Activated CD8-positive, alpha-beta T cell treated with anti-CD3 and anti-CD28 coated beads, Interleukin-2, amount 10 ng/mL, durations not matched to agents 7 days and 5 days (primary cell): ENCODE measurements around the gene RMP24.

Experiments used
- ATAC-seq: fragments of 150-1000 bp; cut with Tn5 transposase; one replicate; pipeline ENCODE4 v1.10.0; 2021; ENCODE audit warnings: moderate library complexity
- CTCF ChIA-PET: fragments of 350-600 bp; sonication (Branson Sonifier 250); formaldehyde crosslinking; loops from one replicate; lab custom pipeline; 2021; ENCODE audit warnings: antibody characterized with exemption; lab: Charles Lee
- POLR2A ChIA-PET: fragments of 350-600 bp; sonication (Branson Sonifier 250); formaldehyde crosslinking; loops from one replicate; lab custom pipeline; 2021; ENCODE audit warnings: antibody characterized with exemption; lab: Charles Lee
- DNase-seq: peaks from one replicate; pipeline ENCODE4 v3.0.0-alpha.2; 2020
- H3K27ac Mint-ChIP-seq: one replicate; pipeline ENCODE4 v1.8.0; 2021; ENCODE audit warnings: mild to moderate bottlenecking, mixed read lengths
- H3K27me3 Mint-ChIP-seq: one replicate; pipeline ENCODE4 v1.8.0; 2021; ENCODE audit warnings: low read depth, mixed read lengths
- H3K36me3 Mint-ChIP-seq: one replicate; pipeline ENCODE4 v1.8.0; 2021; ENCODE audit warnings: low read depth, mixed read lengths
- H3K4me1 Mint-ChIP-seq: one replicate; pipeline ENCODE4 v1.8.0; 2021; ENCODE audit warnings: low read depth, mixed read lengths
- H3K4me3 Mint-ChIP-seq: one replicate; pipeline ENCODE4 v1.8.0; 2021; ENCODE audit warnings: mild to moderate bottlenecking, mixed read lengths
- H3K9me3 Mint-ChIP-seq: one replicate; pipeline ENCODE4 v1.8.0; 2022; ENCODE audit warnings: mixed read lengths; ENCODE audit not compliant: insufficient read depth

RMP24 gene

GRCh38 chr18:35972197-35973000 lies at the start of gene RMP24:
Gene RMP24 (plus strand): TSS chr18:35972679.
- no peaks in the 10 kb centered on the region for H3K9me3 Mint-ChIP-seq
- peaks cover 35% of the 10 kb centered on the region for H3K36me3 Mint-ChIP-seq
- no peaks in the 10 kb centered on the region for H3K27me3 Mint-ChIP-seq
- H3K4me3 Mint-ChIP-seq: peak within 1 kb of the TSS; percentile 95
- ATAC-seq: peak; percentile 92
- peaks cover 53% of the 10 kb centered on the region for H3K4me1 Mint-ChIP-seq
- POLR2A ChIA-PET: interaction anchor here (0.6 to 2.0 kb wide), 9 partner anchors 9 to 628 kb away, joined by 3 to 9 read pairs (median 4); partner anchors contain the start of genes ELP2, INO80C, SLC39A6 and ZNF24
- H3K27ac Mint-ChIP-seq: peak within 1 kb of the TSS; percentile 93
- CTCF ChIA-PET: interaction anchor here (1.2 kb wide), 1 partner anchor 11 kb away, joined by 3 read pairs; no protein-coding TSS in a partner anchor
- peak; percentile 95 for DNase-seq

- H3K27ac Mint-ChIP-seq: no peak overlapping the region
Measured at GRCh38 chr18:35923939-35924684, 48.4 kb upstream of the RMP24 start.

GRCh38 chr18:35926884-35927283 lies 45.6 kb upstream of the RMP24 start:
- Mint-ChIP-seq H3K27ac (no peak overlapping the region), H3K27me3 (peaks cover 10% of the 10 kb centered on the region), H3K4me3 (no peak overlapping the region), H3K9me3 (no peaks in the 10 kb centered on the region), H3K4me1 (no peaks in the 10 kb centered on the region), H3K36me3 (no peaks in the 10 kb centered on the region)
- ATAC-seq: no peak
- POLR2A ChIA-PET: no interaction called here
- DNase-seq: no peak
- CTCF ChIA-PET: no interaction called here

More at GRCh38 chr18:35923939-35924684, 48.4 kb upstream of the RMP24 start:
- H3K27me3 Mint-ChIP-seq: peaks cover 10% of the 10 kb centered on the region
- ATAC-seq (no peak), DNase-seq (no peak)
- H3K36me3 Mint-ChIP-seq: no peaks in the 10 kb centered on the region
- ChIA-PET CTCF (no interaction called here), POLR2A (no interaction called here)
- H3K4me3 Mint-ChIP-seq: no peak overlapping the region
- no peaks in the 10 kb centered on the region for H3K4me1 Mint-ChIP-seq
- no peaks in the 10 kb centered on the region for H3K9me3 Mint-ChIP-seq

GRCh38 chr18:35927430-35927829 lies 45.0 kb upstream of the RMP24 start:
- ChIA-PET POLR2A (interaction anchor here (0.6 kb wide), 1 partner anchor 311 kb away, joined by 3 read pairs; no protein-coding TSS in a partner anchor), CTCF (no interaction called here)
- ATAC-seq (no peak), DNase-seq (no peak)
- H3K4me1 Mint-ChIP-seq: no peaks in the 10 kb centered on the region
- no peak overlapping the region for H3K4me3 Mint-ChIP-seq
- peaks cover 10% of the 10 kb centered on the region for H3K27me3 Mint-ChIP-seq
- no peak overlapping the region for H3K27ac Mint-ChIP-seq
- H3K36me3 Mint-ChIP-seq: no peaks in the 10 kb centered on the region
- H3K9me3 Mint-ChIP-seq: no peaks in the 10 kb centered on the region

GRCh38 chr18:35933982-35934381 lies 38.5 kb upstream of the RMP24 start:
- H3K27ac Mint-ChIP-seq: no peak overlapping the region
- POLR2A ChIA-PET: no interaction called here
- peaks cover 7% of the 10 kb centered on the region for H3K27me3 Mint-ChIP-seq

DNA sequence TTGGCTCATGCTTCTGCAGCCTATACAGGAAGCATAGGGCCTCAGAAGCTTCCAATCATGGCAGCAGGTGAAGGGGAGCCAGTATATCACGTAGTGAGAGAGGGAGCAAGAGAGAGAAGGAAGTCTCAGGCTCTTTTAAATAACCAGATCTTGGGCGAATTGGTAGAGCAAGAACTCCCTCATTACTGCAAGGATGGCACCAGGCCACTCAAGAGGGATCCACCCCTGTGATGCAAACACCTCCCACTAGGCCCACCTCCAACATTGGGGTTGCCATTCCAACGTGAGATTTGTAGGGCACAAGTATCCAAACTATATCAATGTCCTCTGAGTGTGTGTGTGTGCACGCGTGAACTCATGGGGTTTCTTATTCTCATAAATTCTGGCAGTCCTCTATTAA lies 37.6 kb upstream of the RMP24 start:
- CTCF ChIA-PET: no interaction called here
- ATAC-seq (no peak), DNase-seq (no peak)
- no peak overlapping the region for H3K27ac Mint-ChIP-seq
- H3K9me3 Mint-ChIP-seq: no peaks in the 10 kb centered on the region
- H3K4me1 Mint-ChIP-seq: no peaks in the 10 kb centered on the region
- POLR2A ChIA-PET: no interaction called here
- H3K36me3 Mint-ChIP-seq: no peaks in the 10 kb centered on the region
- peaks cover 7% of the 10 kb centered on the region for H3K27me3 Mint-ChIP-seq
- H3K4me3 Mint-ChIP-seq: no peak overlapping the region

More at GRCh38 chr18:35933982-35934381, 38.5 kb upstream of the RMP24 start:
- Mint-ChIP-seq H3K4me3 (no peak overlapping the region), H3K36me3 (no peaks in the 10 kb centered on the region), H3K9me3 (no peaks in the 10 kb centered on the region), H3K4me1 (no peaks in the 10 kb centered on the region)
- ATAC-seq: no peak
- no peak for DNase-seq
- CTCF ChIA-PET: no interaction called here

GRCh38 chr18:35935805-35936204 lies 36.7 kb upstream of the RMP24 start:
- ChIA-PET CTCF (no interaction called here), POLR2A (no interaction called here)
- DNase-seq (no peak), ATAC-seq (no peak)
- H3K9me3 Mint-ChIP-seq: no peaks in the 10 kb centered on the region
- H3K36me3 Mint-ChIP-seq: no peaks in the 10 kb centered on the region
- no peak overlapping the region for H3K4me3 Mint-ChIP-seq
- peaks cover 5% of the 10 kb centered on the region for H3K27me3 Mint-ChIP-seq
- H3K4me1 Mint-ChIP-seq: no peaks in the 10 kb centered on the region
- H3K27ac Mint-ChIP-seq: no peak overlapping the region

GRCh38 chr18:35936951-35937350 lies 35.5 kb upstream of the RMP24 start:
- DNase-seq: no peak
- Mint-ChIP-seq H3K4me1 (no peaks in the 10 kb centered on the region), H3K36me3 (no peaks in the 10 kb centered on the region), H3K4me3 (no peak overlapping the region), H3K27me3 (peaks cover 5% of the 10 kb centered on the region), H3K9me3 (no peaks in the 10 kb centered on the region), H3K27ac (no peak overlapping the region)
- ATAC-seq: no peak
- ChIA-PET CTCF (interaction anchor here (0.9 to 1.3 kb wide), 2 partner anchors 13 to 180 kb away, joined by 4 read pairs; no protein-coding TSS in a partner anchor), POLR2A (no interaction called here)

GRCh38 chr18:35938158-35938557 lies 34.3 kb upstream of the RMP24 start:
- ATAC-seq (no peak), DNase-seq (no peak)
- H3K27me3 Mint-ChIP-seq: peaks cover 5% of the 10 kb centered on the region
- no peak overlapping the region for H3K4me3 Mint-ChIP-seq
- no peaks in the 10 kb centered on the region for H3K9me3 Mint-ChIP-seq
- H3K27ac Mint-ChIP-seq: no peak overlapping the region
- CTCF ChIA-PET: interaction anchor here (1.1 kb wide), 1 partner anchor 20 kb away, joined by 3 read pairs; no protein-coding TSS in a partner anchor
- H3K36me3 Mint-ChIP-seq: no peaks in the 10 kb centered on the region
- POLR2A ChIA-PET: no interaction called here
- H3K4me1 Mint-ChIP-seq: no peaks in the 10 kb centered on the region

DNA sequence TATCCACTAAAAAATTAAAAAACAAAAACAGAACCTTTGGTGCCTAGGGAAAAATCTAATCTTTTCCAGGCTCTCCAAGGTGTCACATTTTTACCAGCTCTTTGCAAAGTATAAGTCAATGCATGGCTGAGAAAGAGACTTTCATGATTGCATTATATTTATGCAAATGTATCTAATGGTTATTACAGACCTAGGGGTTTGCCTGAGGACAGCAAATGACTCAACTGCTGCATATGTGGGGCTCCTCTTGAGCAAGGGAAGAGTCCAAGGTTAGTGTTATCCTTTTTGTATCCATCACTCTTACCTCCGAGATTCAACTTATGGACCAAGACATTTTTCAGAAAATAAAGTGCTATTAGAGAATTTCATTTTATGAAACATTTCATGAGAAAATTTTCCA lies 33.9 kb upstream of the RMP24 start:
- no peaks in the 10 kb centered on the region for H3K9me3 Mint-ChIP-seq
- no peaks in the 10 kb centered on the region for H3K4me1 Mint-ChIP-seq
- ATAC-seq (no peak), DNase-seq (no peak)
- peaks cover 5% of the 10 kb centered on the region for H3K27me3 Mint-ChIP-seq
- no peaks in the 10 kb centered on the region for H3K36me3 Mint-ChIP-seq
- ChIA-PET CTCF (interaction anchor here (1.1 kb wide), 1 partner anchor 20 kb away, joined by 3 read pairs; no protein-coding TSS in a partner anchor), POLR2A (no interaction called here)
- H3K4me3 Mint-ChIP-seq: no peak overlapping the region
- no peak overlapping the region for H3K27ac Mint-ChIP-seq

GRCh38 chr18:35939138-35939537 lies 33.3 kb upstream of the RMP24 start:
- Mint-ChIP-seq H3K9me3 (no peaks in the 10 kb centered on the region), H3K4me3 (no peak overlapping the region), H3K27ac (no peak overlapping the region), H3K27me3 (peaks cover 5% of the 10 kb centered on the region), H3K36me3 (no peaks in the 10 kb centered on the region), H3K4me1 (no peaks in the 10 kb centered on the region)
- ChIA-PET POLR2A (no interaction called here), CTCF (no interaction called here)
- no peak for DNase-seq
- ATAC-seq: no peak

GRCh38 chr18:35941299-35941698 lies 31.2 kb upstream of the RMP24 start:
- ChIA-PET CTCF (no interaction called here), POLR2A (interaction anchor here (0.8 kb wide), 1 partner anchor 31 kb away, joined by 3 read pairs; the partner anchor contains the start of gene RMP24)
- H3K27ac Mint-ChIP-seq: no peak overlapping the region
- no peak overlapping the region for H3K4me3 Mint-ChIP-seq
- H3K9me3 Mint-ChIP-seq: no peaks in the 10 kb centered on the region
- H3K4me1 Mint-ChIP-seq: no peaks in the 10 kb centered on the region
- peaks cover 7% of the 10 kb centered on the region for H3K27me3 Mint-ChIP-seq
- ATAC-seq (no peak), DNase-seq (no peak)
- H3K36me3 Mint-ChIP-seq: no peaks in the 10 kb centered on the region
